Uterus (tissue), 4 donors: ENCODE results near the gene IDUA. TPM values are rescaled to one million over a fixed set of nuclear protein-coding genes. Genes with fewer than 3 reads are reported as not detected.

ENCODE experiments used
- DNase-seq, 2 donors: peaks; one replicate each; pipeline ENCODE4 v3.0.0-alpha.2; 2019 to 2020
- H3K27ac ChIP-seq, 2 donors: fragments of 200-600 bp; sonication (generic); 1 replicate in 1 of 2; 2 replicates in 1 of 2; pipeline ENCODE4 v1.5.1; 2016 to 2018
- H3K27me3 ChIP-seq, 2 donors: fragments of 200-600 bp; sonication (generic); one replicate each; pipeline ENCODE4 v1.5.1; 2018 to 2019; ENCODE audit warnings: control low read depth in 1 of 2
- H3K36me3 ChIP-seq, 2 donors: fragments of 200-600 bp; sonication (generic); one replicate each; pipeline ENCODE4 v1.5.1; 2019; ENCODE audit warnings: control low read depth in 1 of 2
- H3K4me1 ChIP-seq, 2 donors: fragments of 200-600 bp; sonication (generic); one replicate each; pipeline ENCODE4 v1.5.1; 2018 to 2019; ENCODE audit warnings: control low read depth in 1 of 2
- H3K4me3 ChIP-seq, 2 donors: fragments of 200-600 bp; sonication (generic); 1 replicate in 1 of 2; 2 replicates in 1 of 2; pipeline ENCODE4 v1.5.1; 2018 to 2019; ENCODE audit warnings: mild to moderate bottlenecking in 1 of 2
- H3K9me3 ChIP-seq, 2 donors: fragments of 200-600 bp; sonication (generic); one replicate each; pipeline ENCODE4 v1.5.1; 2019; ENCODE audit warnings: control low read depth in 1 of 2
- POLR2A ChIP-seq, 2 donors: fragments of 450-650 bp; IDR thresholded peaks; one replicate each; pipeline ENCODE4 v1.6.1; 2016; ENCODE audit warnings: antibody characterized with exemption in 2 of 2, mild to moderate bottlenecking in 1 of 2, moderate library complexity in 1 of 2
- intact Hi-C: fragments of 100-400 bp; cut with DNase I; formaldehyde crosslinking; loops from one replicate; pipeline ENCODE4 v1.15.1; 2023; ENCODE audit warnings: low total_unique reads
- total RNA-seq, 4 donors: library from RNA; depleted of rRNA in 3 of 4; stranded (reverse); fragments of >200 nt in 3 of 4; gene quantifications; one replicate each; pipeline versions ENCODE4 v1.1.0 to v1.2.4, GENCODE V29; 2014 to 2023
- TF ChIP-seq, protein P1 (sequence below), 4 experiments: fragments of 200-600 bp in 2 of 4; fragments of 450-650 bp in 2 of 4; sonication (generic) in 2 of 4; IDR thresholded peaks; one replicate each; pipeline ENCODE4 v1.5.1; 2016 to 2019; ENCODE audit warnings: antibody characterized with exemption in 4 of 4, mild to moderate bottlenecking in 2 of 4, moderate library complexity in 1 of 4
- donor health status: DM: yes; HTN: yes; CAD: no.

Gene IDUA
- total RNA-seq, 4 donors from 2014 or later: 2.8 to 45.8 (median 9.9) TPM

- Histone ChIP-seq H3K36me3 (no peaks in the 10 kb centered on the region), H3K27ac (no peak overlapping the region), H3K4me3 (no peak overlapping the region), H3K27me3 (peaks cover 0 to 23% of the 10 kb centered on the region in 2 donors), H3K4me1 (no peaks in the 10 kb centered on the region), H3K9me3 (no peaks in the 10 kb centered on the region)
- intact Hi-C loops: no loop called here
- no peak for DNase-seq
- no peak for TF ChIP-seq POLR2A (IDR thresholded peaks at IDR 0.05)
- TF ChIP-seq, protein P1, sequence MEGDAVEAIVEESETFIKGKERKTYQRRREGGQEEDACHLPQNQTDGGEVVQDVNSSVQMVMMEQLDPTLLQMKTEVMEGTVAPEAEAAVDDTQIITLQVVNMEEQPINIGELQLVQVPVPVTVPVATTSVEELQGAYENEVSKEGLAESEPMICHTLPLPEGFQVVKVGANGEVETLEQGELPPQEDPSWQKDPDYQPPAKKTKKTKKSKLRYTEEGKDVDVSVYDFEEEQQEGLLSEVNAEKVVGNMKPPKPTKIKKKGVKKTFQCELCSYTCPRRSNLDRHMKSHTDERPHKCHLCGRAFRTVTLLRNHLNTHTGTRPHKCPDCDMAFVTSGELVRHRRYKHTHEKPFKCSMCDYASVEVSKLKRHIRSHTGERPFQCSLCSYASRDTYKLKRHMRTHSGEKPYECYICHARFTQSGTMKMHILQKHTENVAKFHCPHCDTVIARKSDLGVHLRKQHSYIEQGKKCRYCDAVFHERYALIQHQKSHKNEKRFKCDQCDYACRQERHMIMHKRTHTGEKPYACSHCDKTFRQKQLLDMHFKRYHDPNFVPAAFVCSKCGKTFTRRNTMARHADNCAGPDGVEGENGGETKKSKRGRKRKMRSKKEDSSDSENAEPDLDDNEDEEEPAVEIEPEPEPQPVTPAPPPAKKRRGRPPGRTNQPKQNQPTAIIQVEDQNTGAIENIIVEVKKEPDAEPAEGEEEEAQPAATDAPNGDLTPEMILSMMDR (IDR thresholded peaks at IDR 0.05): no peak
These were observed 41.9 kb downstream of the IDUA start for GRCh38 chr4:1028574-1029220.

DNA sequence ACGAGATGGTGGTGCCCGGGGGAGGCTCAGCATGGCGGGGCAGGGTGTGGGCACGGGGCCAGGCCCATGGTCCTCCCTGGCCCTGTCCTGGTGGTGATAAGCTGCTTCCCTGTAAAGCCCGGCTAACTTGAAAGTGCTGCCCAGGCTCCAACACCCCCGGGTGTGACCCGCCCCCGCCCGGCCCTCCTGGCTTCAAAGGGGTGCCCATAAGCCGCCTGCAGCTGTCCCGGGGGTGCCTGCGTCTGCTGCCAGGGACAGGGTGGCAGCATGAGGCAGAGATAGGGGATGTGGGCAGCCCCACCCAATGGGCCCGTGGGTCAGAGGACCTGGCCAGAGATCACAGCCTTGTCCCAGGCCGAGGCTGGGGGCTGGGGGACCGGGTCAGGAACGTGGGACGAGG is 42.7 kb downstream of the IDUA start:
- TF ChIP-seq, protein P1 (IDR thresholded peaks at IDR 0.05): no peak
- no peak for TF ChIP-seq POLR2A (IDR thresholded peaks at IDR 0.05)
- H3K4me1 ChIP-seq: no peaks in the 10 kb centered on the region
- DNase-seq: no peak
- H3K36me3 ChIP-seq: no peaks in the 10 kb centered on the region
- H3K27me3 ChIP-seq: peaks cover 0 to 23% of the 10 kb centered on the region in 2 donors
- H3K4me3 ChIP-seq: no peak overlapping the region
- H3K27ac ChIP-seq: no peak overlapping the region
- intact Hi-C loops: no loop called here
- H3K9me3 ChIP-seq: no peaks in the 10 kb centered on the region

- no peak for TF ChIP-seq POLR2A (IDR thresholded peaks at IDR 0.05)
- TF ChIP-seq, protein P1 (IDR thresholded peaks at IDR 0.05): no peak
- Histone ChIP-seq H3K27me3 (peaks cover 0 to 23% of the 10 kb centered on the region in 2 donors), H3K4me3 (no peak overlapping the region), H3K4me1 (no peaks in the 10 kb centered on the region), H3K9me3 (no peaks in the 10 kb centered on the region), H3K36me3 (no peaks in the 10 kb centered on the region), H3K27ac (no peak overlapping the region)
- intact Hi-C loops: no loop called here
- no peak for DNase-seq
These were observed 43.2 kb downstream of the IDUA start for GRCh38 chr4:1030031-1030430.

DNA sequence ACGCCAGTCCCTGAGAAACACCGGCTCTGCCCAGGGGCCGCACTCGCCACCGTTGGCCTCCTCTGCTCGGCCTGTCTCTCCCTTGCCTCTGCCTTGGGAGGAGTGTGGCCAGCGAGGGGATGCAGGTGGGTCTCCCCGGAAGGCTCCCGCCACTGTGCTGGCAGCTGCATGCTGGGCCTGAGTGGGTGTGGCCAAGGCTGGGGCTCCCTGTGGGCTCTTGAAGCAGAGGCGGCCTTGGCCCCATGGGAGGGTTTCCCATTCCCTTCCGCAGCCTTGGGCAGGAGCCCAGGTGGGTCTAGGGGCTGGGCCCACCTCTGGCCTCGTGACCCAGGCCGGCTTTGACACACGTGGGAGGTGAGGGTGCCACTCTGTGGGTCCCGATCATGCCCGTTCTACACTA is 43.7 kb downstream of the IDUA start:
- H3K36me3 ChIP-seq: no peaks in the 10 kb centered on the region
- H3K27ac ChIP-seq: no peak overlapping the region
- no peak for DNase-seq
- intact Hi-C loops: no loop called here
- no peak overlapping the region for H3K4me3 ChIP-seq
- no peaks in the 10 kb centered on the region for H3K9me3 ChIP-seq
- TF ChIP-seq POLR2A (IDR thresholded peaks at IDR 0.05): no peak
- TF ChIP-seq, protein P1 (IDR thresholded peaks at IDR 0.05): no peak
- peaks cover 0 to 23% of the 10 kb centered on the region in 2 donors for H3K27me3 ChIP-seq
- no peaks in the 10 kb centered on the region for H3K4me1 ChIP-seq

DNA sequence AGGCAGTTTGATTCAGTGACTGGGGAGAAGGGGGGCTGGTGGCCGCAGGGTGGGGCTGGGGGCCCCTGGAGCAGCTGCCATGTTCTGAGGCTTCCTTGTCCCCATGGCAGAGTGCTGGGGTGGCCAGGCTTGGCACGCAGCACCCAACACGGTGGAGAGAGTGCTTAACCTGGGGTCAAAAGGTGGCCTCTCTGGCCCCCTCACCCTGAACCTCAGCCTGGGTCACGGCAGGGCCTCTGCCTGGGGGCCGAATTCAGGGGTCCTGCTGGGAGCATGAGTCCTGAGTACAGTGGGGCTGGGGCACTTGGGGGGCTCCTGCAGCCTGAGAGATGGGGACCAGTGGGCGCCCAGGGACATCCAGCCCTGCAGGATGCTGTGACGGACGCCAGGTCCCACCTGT is 44.5 kb downstream of the IDUA start:
- Histone ChIP-seq H3K9me3 (no peaks in the 10 kb centered on the region), H3K4me1 (no peaks in the 10 kb centered on the region), H3K27me3 (peaks cover 0 to 23% of the 10 kb centered on the region in 2 donors), H3K36me3 (no peaks in the 10 kb centered on the region), H3K27ac (no peak overlapping the region), H3K4me3 (no peak overlapping the region)
- intact Hi-C loops: no loop called here
- no peak for DNase-seq
- TF ChIP-seq POLR2A (IDR thresholded peaks at IDR 0.05): no peak
- TF ChIP-seq, protein P1 (IDR thresholded peaks at IDR 0.05): no peak
